GM18511 (cell line): ENCODE measurements around the gene PHETA2.
"Not testable (repeated sequence)": the region's sequence is repeated elsewhere in the genome, so short reads cannot be mapped to it uniquely, and the experiment has no call there.

Experiments used
- ATAC-seq: cut with Tn5 transposase; IDR thresholded peaks from one replicate; pipeline ENCODE4 v1.9.1; 2021; ENCODE audit warnings: mild to moderate bottlenecking, moderate library complexity; ENCODE audit not compliant: unreplicated experiment

Gene PHETA2

GRCh38 chr22:42101199-42101598 lies 27.2 kb downstream of the PHETA2 start:
- no peak for ATAC-seq

GRCh38 chr22:42104332-42104860 lies 30.3 kb downstream of the PHETA2 start:
- ATAC-seq: not testable (repeated sequence)

- no peak for ATAC-seq
Observed at GRCh38 chr22:42108848-42109247, 34.8 kb downstream of the PHETA2 start.

GRCh38 chr22:42111798-42112197 lies 37.8 kb downstream of the PHETA2 start:
- ATAC-seq: no peak

- not testable (repeated sequence) for ATAC-seq
Observed at GRCh38 chr22:42112793-42113192, 38.7 kb downstream of the PHETA2 start.

- no peak for ATAC-seq
Observed at GRCh38 chr22:42114721-42115120, 40.7 kb downstream of the PHETA2 start.

GRCh38 chr22:42115420-42115830 lies 41.4 kb downstream of the PHETA2 start:
- ATAC-seq: not testable (repeated sequence)

GRCh38 chr22:42116848-42117424 lies 42.9 kb downstream of the PHETA2 start:
- ATAC-seq: no peak

GRCh38 chr22:42120231-42121021 lies 46.4 kb downstream of the PHETA2 start:
- peak; percentile 51 for ATAC-seq

GRCh38 chr22:42123529-42123928 lies 49.5 kb downstream of the PHETA2 start:
- not testable (repeated sequence) for ATAC-seq

GRCh38 chr22:42127606-42128005 lies 53.6 kb downstream of the PHETA2 start:
- ATAC-seq: no peak

GRCh38 chr22:42128007-42128406 lies 54.0 kb downstream of the PHETA2 start:
- ATAC-seq: not testable (repeated sequence)
